HG02763 (cell line): Measurements from ENCODE around the gene TMEM213.

Source experiments
- ATAC-seq: cut with Tn5 transposase; IDR thresholded peaks from one replicate; pipeline ENCODE4 v1.9.1; 2021; ENCODE audit warnings: mild to moderate bottlenecking, moderate library complexity; ENCODE audit not compliant: unreplicated experiment

The TMEM213 gene

GRCh38 chr7:138837627-138838026 lies 39.8 kb downstream of the TMEM213 start:
- no peak for ATAC-seq

DNA sequence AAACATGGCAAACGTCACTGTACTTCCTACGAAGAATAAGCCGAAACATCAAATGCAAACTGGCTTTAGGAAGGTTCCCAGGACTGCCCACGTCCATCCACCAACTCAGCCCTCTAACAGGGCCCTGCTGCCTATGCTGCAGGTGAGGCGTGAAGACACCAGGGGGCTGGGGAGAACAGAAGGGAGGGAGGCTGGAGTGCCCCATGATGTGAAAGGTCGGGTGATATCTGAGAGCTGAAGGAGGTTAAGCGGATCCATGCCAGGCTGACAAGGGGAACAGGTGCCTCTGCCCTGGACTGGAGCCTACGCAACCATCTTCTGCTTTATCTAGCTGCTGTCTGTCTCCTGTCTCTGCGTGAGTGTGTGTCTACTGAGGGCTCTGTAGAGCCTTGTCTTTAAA lies 40.4 kb downstream of the TMEM213 start:
- ATAC-seq, result no peak

DNA sequence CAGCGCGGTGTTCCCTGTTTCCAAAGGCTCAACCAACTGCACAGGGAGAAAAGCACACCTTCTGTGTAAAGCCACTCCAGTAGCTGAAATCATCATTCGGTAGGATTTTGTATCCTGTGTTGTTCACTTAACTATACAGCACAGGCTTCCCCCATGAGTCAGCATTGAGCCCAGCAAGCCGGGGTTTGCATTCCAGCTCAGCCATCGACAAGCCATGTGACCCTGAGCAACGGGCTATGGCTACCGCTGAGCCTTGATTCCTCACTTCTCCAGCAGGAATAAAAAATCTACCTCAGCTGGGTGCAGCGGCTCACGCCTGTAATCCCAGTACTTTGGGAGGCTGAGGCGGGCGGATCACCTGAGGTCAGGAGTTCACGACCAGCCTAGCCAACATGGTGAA lies 44.3 kb downstream of the TMEM213 start:
- ATAC-seq, result no peak

DNA sequence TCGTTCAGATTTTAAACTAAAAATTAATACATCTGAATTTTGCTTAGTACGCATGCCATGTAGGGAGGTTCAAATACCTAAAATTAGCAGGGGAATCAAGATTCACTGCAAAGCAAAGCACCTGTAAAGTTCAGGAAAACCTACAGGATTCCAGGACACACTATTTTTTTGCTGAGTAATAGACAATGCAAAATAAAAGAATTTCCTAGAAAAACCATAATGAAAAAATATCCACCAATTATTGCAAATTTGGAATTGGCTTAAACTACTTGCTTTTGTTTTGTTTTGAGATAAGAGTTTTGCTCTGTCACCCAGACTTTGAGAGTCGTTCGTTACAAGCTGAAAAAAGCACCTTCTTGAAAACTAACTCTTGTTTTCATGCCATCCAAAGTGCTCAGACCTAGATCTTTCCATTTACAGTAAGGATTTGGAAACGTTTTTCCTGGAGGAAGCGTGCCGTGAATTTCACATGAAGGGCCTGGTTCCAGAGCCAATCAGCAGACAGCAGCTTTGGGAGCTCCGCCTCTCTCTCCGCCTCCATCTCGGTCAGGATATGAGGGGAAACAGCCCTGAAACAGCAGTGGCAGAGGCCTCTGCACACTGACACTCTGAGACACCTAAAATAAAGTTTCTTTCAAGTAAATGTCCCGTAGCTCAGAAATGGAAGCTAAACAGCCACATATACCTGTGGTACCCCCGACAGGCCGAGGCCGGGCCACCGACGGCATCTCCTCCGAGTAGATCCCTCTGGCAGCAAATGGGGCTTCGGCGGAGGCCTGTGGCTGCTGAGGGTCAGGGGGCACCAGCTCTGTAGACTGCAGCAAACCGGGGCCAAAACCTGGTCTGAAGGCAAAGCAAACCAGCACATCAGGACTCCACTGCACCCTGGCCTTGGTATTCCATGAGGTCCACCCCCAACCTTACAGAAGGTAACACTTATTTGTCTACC lies 46.1 kb downstream of the TMEM213 start:
- ATAC-seq, result no peak

GRCh38 chr7:138845711-138846110 lies 47.9 kb downstream of the TMEM213 start:
- ATAC-seq, result no peak

- no peak for ATAC-seq
These were observed 50.5 kb downstream of the TMEM213 start for GRCh38 chr7:138848056-138848980.

DNA sequence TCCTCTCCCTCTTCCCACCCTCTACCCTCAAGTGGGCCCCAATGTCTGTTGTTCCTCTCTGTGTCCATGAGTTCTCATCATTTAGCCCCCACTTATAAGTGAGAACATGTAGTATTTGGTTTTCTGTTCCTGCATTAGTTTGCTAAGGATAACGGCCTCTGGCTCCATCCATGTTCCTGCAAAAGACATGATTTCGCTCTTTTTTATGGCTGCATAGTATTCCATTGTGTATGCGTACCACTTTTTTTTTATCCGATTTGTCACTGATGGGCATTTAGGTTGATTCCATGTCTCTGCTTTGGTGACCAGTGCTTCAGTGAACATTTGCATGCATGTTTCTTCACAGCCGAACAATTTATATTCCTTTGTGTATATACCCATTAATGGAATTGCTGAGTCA lies 51.9 kb downstream of the TMEM213 start:
- no peak for ATAC-seq

DNA sequence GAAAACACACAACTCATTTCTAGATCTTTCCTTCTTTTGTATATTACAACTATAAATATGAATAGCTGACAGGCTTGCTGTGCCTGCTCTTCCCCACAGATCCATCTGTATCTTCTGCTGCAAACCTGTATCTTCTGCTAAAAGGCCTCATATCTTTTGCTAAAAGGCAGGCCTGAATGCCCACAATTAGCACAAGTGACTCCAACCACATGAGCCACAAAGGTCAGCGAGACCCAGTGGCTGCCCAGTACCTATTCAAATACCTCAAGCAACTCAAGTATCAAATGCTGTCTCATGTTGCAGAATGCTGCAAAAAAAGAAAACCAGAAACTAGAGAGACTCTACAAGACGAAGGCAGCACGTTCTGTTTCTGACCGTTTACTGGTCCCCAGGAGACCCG lies 54.7 kb downstream of the TMEM213 start:
- ATAC-seq, result no peak

DNA sequence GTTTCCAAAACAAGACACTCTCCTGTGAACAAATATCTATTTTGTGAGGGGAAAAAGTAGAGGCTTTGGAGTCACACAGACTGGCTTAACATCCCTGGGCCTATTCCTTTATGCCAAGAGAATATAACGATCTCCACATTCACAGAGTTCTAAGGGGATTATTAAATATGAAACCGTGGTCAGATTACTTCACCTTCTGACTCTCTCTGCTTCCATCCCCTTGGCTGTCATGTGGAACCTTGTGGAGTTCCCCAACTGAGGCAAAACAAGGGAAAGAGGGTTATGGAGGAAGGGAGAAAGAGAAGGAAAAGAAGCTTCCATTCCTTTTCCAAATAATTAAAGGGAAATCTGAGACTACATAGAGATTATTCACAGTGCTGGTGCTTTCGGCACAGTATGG lies 55.7 kb downstream of the TMEM213 start:
- ATAC-seq, result no peak

DNA sequence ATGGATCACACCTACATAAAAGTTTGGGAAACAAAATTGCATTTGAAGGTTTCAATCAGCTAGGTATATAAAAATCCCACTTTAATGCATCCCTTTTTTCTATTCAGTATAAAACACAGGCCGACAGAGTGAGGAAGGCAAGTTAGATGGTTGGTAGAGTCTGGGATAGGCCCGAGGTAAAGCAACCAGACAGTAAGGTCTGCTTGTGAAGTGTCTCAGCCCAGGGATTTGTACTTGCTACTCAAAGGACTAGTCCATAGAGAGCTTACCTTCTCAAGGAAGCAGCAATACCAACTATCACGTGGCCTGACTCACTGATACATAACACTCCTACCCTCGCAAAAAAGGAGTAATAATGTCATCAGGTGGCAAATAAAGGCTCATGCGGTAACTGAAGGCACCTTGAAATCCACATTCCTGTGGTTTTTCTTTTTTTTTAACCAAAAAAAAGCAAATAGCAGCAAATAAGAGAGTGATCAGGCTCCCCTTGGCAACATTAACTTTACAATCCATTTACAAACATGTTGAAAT lies 56.4 kb downstream of the TMEM213 start:
- ATAC-seq, result no peak

GRCh38 chr7:138857728-138858127 lies 59.9 kb downstream of the TMEM213 start:
- no peak for ATAC-seq

DNA sequence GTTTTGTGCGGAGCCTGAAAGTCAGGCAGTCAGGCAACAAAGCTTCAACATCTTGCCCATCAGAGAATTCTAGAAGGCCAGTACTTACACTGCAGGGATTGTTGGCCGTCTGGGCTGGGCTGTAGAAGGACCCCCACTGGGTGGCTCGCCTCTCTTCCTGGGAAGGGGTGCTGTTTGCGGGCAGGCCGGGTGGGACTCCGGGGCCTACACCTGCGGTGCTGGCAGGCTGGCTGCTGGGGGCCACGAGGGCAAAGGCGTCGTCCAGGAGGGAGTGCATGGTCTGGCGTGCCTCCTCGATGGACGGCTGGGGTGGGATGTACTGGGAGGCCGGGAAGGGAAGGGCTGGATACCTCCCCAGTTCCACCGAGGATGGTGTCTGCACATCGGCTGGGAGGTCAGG lies 63.3 kb downstream of the TMEM213 start:
- ATAC-seq, result no peak

DNA sequence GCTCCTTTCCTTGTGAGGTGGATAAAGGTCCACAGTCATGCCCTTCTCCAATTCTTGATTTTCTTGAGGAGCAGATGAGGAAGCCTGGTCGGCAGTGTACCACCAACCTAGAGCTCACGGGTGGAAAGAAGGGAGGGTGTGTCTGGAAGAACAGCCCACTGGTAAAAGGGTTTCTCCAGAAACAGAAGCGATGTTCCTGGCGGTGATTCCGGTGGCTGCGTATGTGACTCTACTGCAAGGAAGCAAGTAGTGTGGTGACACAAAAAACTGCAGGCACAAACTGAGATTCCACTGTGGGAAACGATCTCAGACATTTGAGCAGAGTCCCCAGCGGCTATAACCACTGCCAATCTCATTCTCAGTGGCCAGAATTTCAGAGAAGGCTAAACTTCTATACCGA lies 66.1 kb downstream of the TMEM213 start:
- ATAC-seq, result no peak

DNA sequence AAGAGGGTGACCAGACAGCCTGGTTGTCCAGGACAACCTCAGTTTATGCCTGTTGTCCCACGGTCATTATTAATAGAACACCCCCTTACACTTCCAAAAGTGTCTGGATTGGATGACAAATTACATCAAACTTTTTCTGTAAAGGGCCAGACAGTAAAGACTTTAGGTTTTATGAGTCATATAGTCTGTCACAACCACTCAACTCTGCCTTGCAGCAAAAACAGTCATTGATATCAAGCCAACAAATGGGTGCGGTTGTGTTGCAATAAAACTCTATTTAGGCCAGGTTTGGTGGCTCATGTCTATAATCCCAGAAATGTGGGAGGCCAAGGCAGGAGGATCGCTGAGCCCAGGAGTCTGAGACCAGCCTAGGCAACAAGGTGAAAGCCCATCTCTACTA lies 66.9 kb downstream of the TMEM213 start:
- no peak for ATAC-seq

GRCh38 chr7:138865843-138866242 lies 68.0 kb downstream of the TMEM213 start:
- ATAC-seq, result no peak

DNA sequence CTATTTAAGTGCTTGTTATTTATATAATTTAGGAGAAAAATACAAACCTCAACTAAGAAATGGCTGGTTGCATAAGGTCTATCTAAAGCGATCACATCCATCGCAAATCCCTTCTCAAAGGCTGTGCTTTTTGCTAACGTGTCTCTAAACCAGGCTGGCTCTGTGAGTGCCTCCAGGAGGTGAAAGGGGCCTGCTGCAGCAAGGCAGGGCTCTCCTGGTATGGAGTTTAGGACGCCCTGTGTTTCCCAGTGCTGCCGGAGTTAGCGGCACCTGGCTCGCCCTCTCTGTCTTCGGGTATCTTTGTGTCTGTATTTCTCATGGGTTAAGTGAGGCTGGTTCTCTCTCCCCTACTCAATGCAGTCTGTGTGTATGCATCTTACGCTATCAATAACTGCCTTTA lies 68.6 kb downstream of the TMEM213 start:
- ATAC-seq, result no peak

DNA sequence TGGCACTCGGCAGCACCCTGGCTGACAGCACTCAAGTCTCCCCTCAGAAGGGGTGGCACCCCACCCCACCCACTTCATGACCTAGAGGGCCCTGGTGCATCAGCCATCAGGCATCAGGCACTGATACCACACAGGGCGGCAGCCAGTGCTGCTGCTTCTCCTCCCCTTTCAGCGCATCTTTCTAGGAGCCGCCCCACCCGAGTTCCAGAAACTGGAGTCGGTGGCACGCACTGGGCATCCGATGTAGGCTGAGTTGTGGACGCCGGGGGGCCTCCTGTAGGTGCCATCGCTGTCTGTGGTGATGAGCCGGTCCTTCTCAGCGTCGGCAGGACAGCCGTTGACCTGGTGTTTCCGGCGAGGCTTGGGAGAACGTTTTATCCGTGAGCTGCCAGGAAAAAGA lies 70.0 kb downstream of the TMEM213 start:
- ATAC-seq, result no peak

- ATAC-seq, result no peak
These were observed 70.9 kb downstream of the TMEM213 start for GRCh38 chr7:138868711-138869110.

- no peak for ATAC-seq
These were observed 71.6 kb downstream of the TMEM213 start for GRCh38 chr7:138869353-138869752.

DNA sequence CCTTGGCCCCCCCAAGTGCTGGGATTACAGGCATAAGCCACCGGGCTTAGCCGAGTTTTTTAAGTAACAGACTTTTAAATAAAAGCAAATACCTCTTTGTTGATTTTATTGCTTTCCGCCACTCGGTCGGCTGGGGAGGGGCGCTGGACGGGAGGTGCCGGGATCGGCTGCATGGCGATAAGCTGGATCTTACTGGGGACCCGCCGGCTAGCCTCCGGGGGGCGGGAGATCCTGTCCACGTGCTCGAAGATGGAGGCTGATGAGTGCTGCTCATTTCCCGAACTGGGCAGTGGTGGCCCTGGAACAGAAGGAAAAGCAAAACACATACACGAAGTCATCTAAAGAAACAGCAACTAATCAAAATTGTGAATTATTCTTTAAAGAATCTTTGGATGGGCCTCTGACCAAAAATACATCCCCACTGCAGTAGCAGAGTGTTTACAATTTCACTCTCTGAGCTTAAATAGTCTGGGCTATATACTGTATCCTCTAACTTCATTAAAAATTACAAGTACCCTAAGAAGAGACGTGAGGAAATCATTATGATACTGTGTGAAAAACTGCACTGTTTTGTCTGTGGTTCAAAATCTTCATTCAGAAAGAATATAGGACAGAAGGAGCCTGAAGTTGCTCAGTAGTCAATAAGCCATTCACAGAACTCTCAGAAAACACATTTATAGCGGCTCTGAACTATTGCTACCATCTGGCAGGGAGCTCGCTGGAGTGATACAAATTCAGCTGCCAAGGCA lies 73.4 kb downstream of the TMEM213 start:
- ATAC-seq, result no peak

- no peak for ATAC-seq
These were observed 74.0 kb downstream of the TMEM213 start for GRCh38 chr7:138871814-138872090.
